Astrocyte of the cerebellum (primary cell): ENCODE results near the gene USP11.

Source experiments
- DNase-seq: peaks from one replicate; pipeline ENCODE4 v3.0.0-alpha.2; 2011; ENCODE audit warnings: low read depth
- H3K4me3 ChIP-seq: 2 replicates; pipeline ENCODE4 v1.5.1; 2011; ENCODE audit warnings: mild to moderate bottlenecking, low read depth, low read length, moderate library complexity
- CTCF ChIP-seq: IDR thresholded peaks from 2 replicates; pipeline ENCODE4 v1.5.1; 2012; ENCODE audit warnings: low read length, low read depth, moderate library complexity, mild to moderate bottlenecking; ENCODE audit errors: missing control alignments
- in situ Hi-C: cut with HindIII; loops from 2 replicates; pipeline ENCODE4 v1.10.0; 2017; ENCODE audit warnings: low sequenced_read_pairs

USP11 gene

GRCh38 chrX:47222751-47223350 is 10.0 kb upstream of the USP11 start:
- in situ Hi-C loops, result no loop called here
- TF ChIP-seq CTCF, result no peak
- no peak for DNase-seq
- H3K4me3 ChIP-seq, result no peak overlapping the region

GRCh38 chrX:47223476-47224250 is 9.1 kb upstream of the USP11 start:
- in situ Hi-C loops, result no loop called here
- H3K4me3 ChIP-seq, result no peak overlapping the region
- no peak for DNase-seq
- no peak for TF ChIP-seq CTCF

- in situ Hi-C loops, result no loop called here
Measured at GRCh38 chrX:47224266-47224895, 8.4 kb upstream of the USP11 start.

GRCh38 chrX:47224896-47225290 is 7.9 kb upstream of the USP11 start:
- H3K4me3 ChIP-seq, result no peak overlapping the region
- no peak for TF ChIP-seq CTCF
- DNase-seq, result no peak
- in situ Hi-C loops, result no loop called here

More at GRCh38 chrX:47224266-47224895, 8.4 kb upstream of the USP11 start:
- no peak for DNase-seq
- H3K4me3 ChIP-seq, result no peak overlapping the region
- TF ChIP-seq CTCF, result no peak

- TF ChIP-seq CTCF, result no peak
- DNase-seq, result no peak
- in situ Hi-C loops, result no loop called here
- H3K4me3 ChIP-seq, result no peak overlapping the region
Measured at GRCh38 chrX:47226071-47226470, 6.7 kb upstream of the USP11 start.

GRCh38 chrX:47226531-47227333 is 6.1 kb upstream of the USP11 start:
- DNase-seq, result no peak
- H3K4me3 ChIP-seq, result no peak overlapping the region
- in situ Hi-C loops, result no loop called here
- TF ChIP-seq CTCF, result no peak
